ENCODE measurements around the gene BICDL2.

DNA sequence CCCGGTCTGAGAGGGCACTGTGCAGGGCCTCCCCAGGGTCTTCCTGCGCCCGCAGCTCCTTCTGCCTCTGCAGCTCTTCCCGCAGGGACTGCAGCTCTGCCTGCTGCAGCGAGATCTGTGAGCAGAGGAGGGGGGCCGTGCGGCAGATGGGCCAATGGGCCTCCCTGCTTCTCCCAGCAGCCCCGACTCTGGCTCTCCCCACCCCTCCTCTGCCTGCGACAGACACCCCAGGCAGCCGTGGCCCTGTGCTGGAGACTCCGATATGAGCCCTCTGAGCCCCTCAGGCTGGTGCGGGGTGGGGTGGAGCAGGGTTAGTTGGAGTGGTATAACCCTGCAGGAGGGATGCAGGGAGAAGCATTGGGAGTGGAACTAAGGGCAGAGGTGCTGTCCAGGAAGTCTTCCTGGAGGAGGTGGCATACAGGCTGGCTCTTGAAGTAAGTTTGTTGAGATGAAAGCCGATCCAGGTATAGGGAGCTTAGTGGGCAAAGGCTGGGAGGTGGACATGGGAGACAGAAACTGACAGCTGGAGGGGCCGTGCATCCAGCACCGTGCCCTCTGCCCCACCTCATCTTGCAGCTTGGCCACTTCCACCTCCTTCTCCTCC lies 7.9 kb downstream of the BICDL2 start:
- TF ChIP-seq SIN3A (IDR thresholded peaks at IDR 0.05; ENCODE audit: borderline replicate concordance, insufficient read depth, low read length) (no peak), POLR2AphosphoS5 (IDR thresholded peaks at IDR 0.05; ENCODE audit: low read depth, low read length) (no peak), REST (IDR thresholded peaks at IDR 0.05; ENCODE audit: insufficient read depth in 1 of 2, low read depth in 2 of 2, low read length in 2 of 2) (no peak), TAF1 (IDR thresholded peaks at IDR 0.05; ENCODE audit: borderline replicate concordance, insufficient read depth, low read length) (no peak), FOXP2 (optimal IDR thresholded peaks at IDR 0.05; ENCODE audit: borderline replicate concordance, extremely low read depth, extremely low read length, insufficient read depth) (no peak)

Measured in PFSK-1 (cell line).